HepG2 (cell line): ENCODE results near the gene ADAMTS17. TPM values are rescaled to one million over a fixed set of nuclear protein-coding genes. Genes with fewer than 3 reads are reported as not detected.

Experiments
- ATAC-seq: fragments of 200-7000 bp; cut with Tn5 transposase; 3 replicates; pipeline ENCODE4 v1.9.1; 2020; ENCODE audit warnings: mild to moderate bottlenecking, moderate library complexity
- BruUV-seq: library from RNA; stranded (reverse); fragments of 400-500 nt; replicated peaks from 2 replicates; lab custom pipeline; 2021; lab: Mats Ljungman, UMichigan
- CTCF ChIA-PET: fragments of 300-600 bp; formaldehyde crosslinking; extraction: SDS; loops from one replicate; lab custom pipeline; 2021; ENCODE audit warnings: low total read pairs, inconsistent platforms, low intra/inter-chr PET ratio; lab: Yijun Ruan, JAX
- POLR2A ChIA-PET: fragments of 350-600 bp; sonication (Branson Sonifier 250); formaldehyde crosslinking; loops from one replicate; lab custom pipeline; 2020; ENCODE audit warnings: antibody characterized with exemption, inconsistent platforms; lab: Yijun Ruan, JAX
- DNase-seq: peaks from one replicate; pipeline ENCODE4 v3.0.0-alpha.2; 2015; ENCODE audit warnings: low spot score
- FAIRE-seq: peaks from 3 replicates; lab custom pipeline; 2011; peaks lifted over from hg19 to GRCh38; lab: Jason Lieb, UNC
- H2AFZ ChIP-seq: one replicate; pipeline ENCODE4 v1.6.1; 2011; ENCODE audit warnings: low read length, inconsistent platforms
- H3K27ac ChIP-seq: fragments of 300-600 bp; 3 replicates; pipeline ENCODE4 v1.8.0; 2011; ENCODE audit warnings: mixed run types, mild to moderate bottlenecking, mixed read lengths, low read length, inconsistent platforms; ENCODE audit not compliant: insufficient read depth; ENCODE audit errors: extremely low read length
- H3K27me3 ChIP-seq, 2 experiments: fragments of 200-600 bp in 1 of 2; 2 replicates in 1 of 2; 3 replicates in 1 of 2; pipeline versions ENCODE4 v1.6.0 to v1.8.0; 2011; ENCODE audit warnings: low read length in 2 of 2, mild to moderate bottlenecking in 2 of 2, moderate library complexity in 2 of 2, inconsistent platforms in 1 of 2; ENCODE audit not compliant: insufficient read depth in 2 of 2, control insufficient read depth in 1 of 2
- H3K36me3 ChIP-seq, 2 experiments: fragments of 200-600 bp in 1 of 2; replicated peaks in 1 of 2; 2 replicates in 1 of 2; 3 replicates in 1 of 2; pipeline versions ENCODE4 v1.5.1 to v1.8.0; 2011; ENCODE audit warnings: low read length in 2 of 2, inconsistent platforms in 1 of 2; ENCODE audit not compliant: insufficient read depth in 2 of 2, control insufficient read depth in 1 of 2
- H3K4me1 ChIP-seq: 2 replicates; pipeline ENCODE4 v1.5.1; 2012; ENCODE audit warnings: low read length, inconsistent platforms; ENCODE audit not compliant: insufficient read depth
- H3K4me2 ChIP-seq: 2 replicates; pipeline ENCODE4 v1.6.0; 2011; ENCODE audit warnings: low read depth, low read length, inconsistent platforms
- H3K4me3 ChIP-seq, 3 experiments: fragments of 200-600 bp in 1 of 3; sonication (generic), shearing (Covaris generic) in 1 of 3; replicated peaks in 1 of 3; 2 replicates each; pipeline ENCODE4 v1.5.1; 2011 to 2016; ENCODE audit warnings: low read length in 3 of 3, inconsistent platforms in 2 of 3, low read depth in 2 of 3, mild to moderate bottlenecking in 2 of 3, control low read depth in 1 of 3, mixed read lengths in 1 of 3; ENCODE audit not compliant: insufficient read depth in 1 of 3
- H3K79me2 ChIP-seq: one replicate; pipeline ENCODE4 v1.6.1; 2011; ENCODE audit warnings: low read length, inconsistent platforms; ENCODE audit not compliant: insufficient read depth
- H3K9ac ChIP-seq: 2 replicates; pipeline ENCODE4 v1.6.0; 2011; ENCODE audit warnings: mild to moderate bottlenecking, low read depth, low read length, inconsistent platforms; ENCODE audit not compliant: insufficient read depth
- H3K9me3 ChIP-seq: 2 replicates; pipeline ENCODE4 v1.5.1; 2012; ENCODE audit warnings: mild to moderate bottlenecking, low read length
- H4K20me1 ChIP-seq: 2 replicates; pipeline ENCODE4 v1.6.0; 2011; ENCODE audit warnings: inconsistent platforms, mild to moderate bottlenecking, low read length, moderate library complexity; ENCODE audit not compliant: insufficient read depth
- CENPX ChIP-seq: sonication (generic); formaldehyde crosslinking; IDR thresholded peaks from 2 replicates; pipeline ENCODE4 v1.9.0; 2021; ENCODE audit warnings: mild to moderate bottlenecking, missing genetic modification reagents, moderate library complexity
- JDP2 ChIP-seq: sonication (generic); formaldehyde crosslinking; IDR thresholded peaks from 2 replicates; pipeline ENCODE4 v1.8.1; 2022; ENCODE audit warnings: missing genetic modification reagents, borderline replicate concordance
- KLF9 ChIP-seq: IDR thresholded peaks from 2 replicates; pipeline ENCODE4 v1.6.1; 2016; ENCODE audit warnings: low read depth
- NFKB2 ChIP-seq: sonication (generic); formaldehyde crosslinking; IDR thresholded peaks from 2 replicates; pipeline ENCODE4 v1.4.0; 2020; ENCODE audit warnings: missing genetic modification reagents, borderline replicate concordance
- PRPF4 ChIP-seq: fragments of 200-400 bp; formaldehyde crosslinking; IDR thresholded peaks from 2 replicates; pipeline ENCODE4 v1.6.1; 2016; ENCODE audit warnings: low read length, low read depth; ENCODE audit not compliant: poor library complexity, severe bottlenecking
- SNAI1 ChIP-seq: sonication (generic); formaldehyde crosslinking; IDR thresholded peaks from 2 replicates; pipeline ENCODE4 v1.5.0; 2020; ENCODE audit warnings: mild to moderate bottlenecking, missing genetic modification reagents, borderline replicate concordance
- SOX13 ChIP-seq, 3 experiments: fragments of 450-650 bp in 1 of 3; sonication (generic) in 1 of 3; formaldehyde crosslinking in 1 of 3; IDR thresholded peaks in 2 of 3; conservative IDR thresholded peaks in 1 of 3; 2 replicates each; pipeline versions ENCODE4 v1.5.0 to v1.6.1; 2016 to 2020; ENCODE audit warnings: antibody characterized with exemption in 1 of 3, mild to moderate bottlenecking in 1 of 3, missing compliant biosample characterization in 1 of 3, missing genetic modification reagents in 1 of 3, moderate library complexity in 1 of 3
- ZNF343 ChIP-seq: sonication (generic); formaldehyde crosslinking; IDR thresholded peaks from 2 replicates; pipeline ENCODE4 v1.4.0; 2020; ENCODE audit warnings: mild to moderate bottlenecking, missing genetic modification reagents
- ZNF557 ChIP-seq: sonication (generic); formaldehyde crosslinking; IDR thresholded peaks from 2 replicates; pipeline ENCODE4 v1.4.0; 2020; ENCODE audit warnings: missing genetic modification reagents
- WGBS: methylation state at CpG from one replicate; pipeline ENCODE4 v1.1.6; 2017; ENCODE audit warnings: low lambda C conversion rate; 5-methylcytosine and 5-hydroxymethylcytosine counted together
- in situ Hi-C: cut with HindIII; loops from 2 replicates; pipeline ENCODE4 v1.10.0; 2017; ENCODE audit warnings: low pct_unique_long_range_greater_than_20kb; ENCODE audit not compliant: extremely low pct_ligation_motif_present
- intact Hi-C: fragments of 100-400 bp; cut with micrococcal nuclease; formaldehyde crosslinking; loops from one replicate; pipeline ENCODE4 v1.10.0; 2022; ENCODE audit not compliant: unreplicated experiment
- polyA plus RNA-seq, 8 experiments: library from polyadenylated mRNA; depleted of rRNA in 3 of 8; stranded (reverse) in 7 of 8; unstranded in 1 of 8; fragments of >200 nt; fragmentation: Illumina TruSeq in 4 of 8; extraction: Trizol in 4 of 8; gene quantifications; 2 replicates each; pipeline versions ENCODE4 v1.2.1 to v1.2.3, GENCODE V29; 2011 to 2016; ENCODE audit warnings: low read depth in 4 of 8, missing spikeins in 1 of 8, mixed read lengths in 1 of 8; ENCODE audit not compliant: insufficient read depth in 1 of 8
- total RNA-seq, 5 experiments: library from RNA; depleted of rRNA; stranded (reverse); fragments of >200 nt; fragmentation: Illumina TruSeq; extraction: Trizol; gene quantifications; 2 replicates each; pipeline ENCODE4 v1.2.3, GENCODE V29; 2016; ENCODE audit warnings: low read depth in 1 of 5

The ADAMTS17 gene
- total and polyA plus RNA-seq, 2 of the 13 experiments (the other 11 are each of a cell fraction or from before 2014, with no cell fraction given), result 0.02 to 0.04 TPM

DNA sequence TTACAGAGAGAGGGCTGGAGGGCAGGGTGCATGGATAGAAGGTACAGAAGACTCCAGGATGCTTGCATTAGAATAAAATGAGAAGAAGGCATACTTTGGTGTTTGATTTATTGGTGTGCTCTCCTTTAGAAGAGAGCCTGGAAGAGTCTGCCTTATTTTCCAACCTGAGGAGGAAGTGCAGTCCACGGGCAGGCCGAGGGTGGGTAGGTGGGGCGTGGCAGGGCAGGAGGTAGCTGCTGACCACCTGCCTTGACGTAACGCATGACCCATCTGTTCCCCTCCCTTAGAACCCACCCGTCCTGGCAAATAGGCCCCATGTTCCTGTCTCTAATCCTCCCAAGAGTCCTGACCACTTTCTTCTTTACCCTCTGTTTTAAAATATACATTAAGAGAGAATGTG, 386.2 kb downstream of the ADAMTS17 start:
- intact Hi-C loops (no loop called here), in situ Hi-C loops (no loop called here)
- no peaks in the 10 kb centered on the region for H3K9me3 ChIP-seq
- no peaks in the 10 kb centered on the region; a peak in 1 of 5 replicates for H3K27me3 ChIP-seq
- WGBS, result 59% methylated on average over 3 of the region's 6 CpGs
- no TSS peak for BruUV-seq
- ChIA-PET CTCF (no interaction called here), POLR2A (no interaction called here)
- ATAC-seq, result no peak
- no peak overlapping the region for H2AFZ ChIP-seq
- no peaks in the 10 kb centered on the region for H3K79me2 ChIP-seq
- FAIRE-seq, result no peak
- no peak overlapping the region for H3K27ac ChIP-seq
- H3K4me2 ChIP-seq, result no peak overlapping the region
- no peaks in the 10 kb centered on the region for H3K36me3 ChIP-seq
- TF ChIP-seq ZNF557 (CRISPR knock-in tag) (no peak), NFKB2 (CRISPR knock-in tag) (no peak), KLF9 (no peak), PRPF4 (no peak), SOX13 (IDR thresholded peaks at IDR 0.05) (no peak), SOX13 (CRISPR knock-in tag; conservative IDR thresholded peaks at IDR 0.05 in 1 of 2, IDR thresholded peaks at IDR 0.05 in 1 of 2) (no peak), CENPX (CRISPR knock-in tag) (no peak), SNAI1 (CRISPR knock-in tag) (no peak), ZNF343 (CRISPR knock-in tag) (no peak)
- H3K4me1 ChIP-seq, result no peaks in the 10 kb centered on the region
- DNase-seq, result no peak
- H3K9ac ChIP-seq, result no peak overlapping the region
- H3K4me3 ChIP-seq, result no peak overlapping the region
- no peaks in the 10 kb centered on the region for H4K20me1 ChIP-seq

DNA sequence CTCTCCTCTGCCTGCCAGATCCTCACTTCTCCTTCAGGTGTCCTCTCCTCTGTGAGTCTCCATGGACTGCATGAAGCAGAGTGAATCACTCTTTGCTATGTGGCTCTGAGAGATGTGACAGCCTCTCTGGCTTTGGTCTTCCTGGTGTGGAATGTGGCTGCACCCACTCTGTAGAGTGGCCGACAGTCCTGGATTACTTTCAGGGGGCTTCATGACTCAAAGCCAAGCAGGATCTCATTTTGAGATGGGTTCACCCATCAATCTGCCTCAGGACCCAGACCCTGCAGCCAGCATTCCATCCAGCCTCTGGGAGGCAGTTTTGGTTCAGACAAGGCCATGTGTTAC, 386.6 kb downstream of the ADAMTS17 start:
- H3K9me3 ChIP-seq, result no peaks in the 10 kb centered on the region
- in situ Hi-C loops, result no loop called here
- no peak overlapping the region for H3K27ac ChIP-seq
- no peaks in the 10 kb centered on the region for H4K20me1 ChIP-seq
- ATAC-seq, result no peak; the same call in 2 of the 3 replicates
- no peaks in the 10 kb centered on the region for H3K4me1 ChIP-seq
- TF ChIP-seq JDP2 (CRISPR knock-in tag), result no peak
- TF ChIP-seq, all 625 proteins: peak for 0
- FAIRE-seq (no peak), DNase-seq (no peak)
- no peaks in the 10 kb centered on the region for H3K36me3 ChIP-seq
- H3K27me3 ChIP-seq, result no peaks in the 10 kb centered on the region; a peak in 1 of 5 replicates
- no peak overlapping the region for H3K9ac ChIP-seq
- POLR2A ChIA-PET, result no interaction called here
- no peaks in the 10 kb centered on the region for H3K79me2 ChIP-seq
- intact Hi-C loops, result no loop called here
- BruUV-seq, result no TSS peak
- no peak overlapping the region for H3K4me3 ChIP-seq
- CTCF ChIA-PET, result no interaction called here
- H2AFZ ChIP-seq, result no peak overlapping the region
- H3K4me2 ChIP-seq, result no peak overlapping the region
- WGBS, result 60% methylated on average over 1 of the region's 1 CpG
